Mammary epithelial cell (primary cell): ENCODE data around the gene MUL1.

ENCODE experiments used
- CTCF ChIP-seq, 2 donors: IDR thresholded peaks in 1 of 2; conservative IDR thresholded peaks in 1 of 2; 2 replicates each; pipeline ENCODE4 v1.5.1; 2011 to 2012; ENCODE audit warnings: inconsistent platforms in 2 of 2, low read length in 2 of 2, mild to moderate bottlenecking in 2 of 2, control low read depth in 1 of 2, low read depth in 1 of 2; ENCODE audit not compliant: insufficient read depth in 1 of 2; ENCODE audit errors: extremely low read depth in 1 of 2
- EZH2 ChIP-seq: IDR thresholded peaks from 2 replicates; pipeline ENCODE4 v1.6.1; 2012; ENCODE audit warnings: low read length, inconsistent platforms, borderline replicate concordance

GRCh38 chr1:20508411-20508771, 440 bp upstream of the MUL1 start:
- TF ChIP-seq CTCF (conservative IDR thresholded peaks at IDR 0.05 in 1 of 2, IDR thresholded peaks at IDR 0.05 in 1 of 2; ENCODE audit: extremely low read depth in 1 of 2, insufficient read depth in 1 of 2, low read depth in 1 of 2, low read length in 2 of 2) (no peak), EZH2 (no peak)
